H9 (cell line): Measurements from ENCODE around the gene GPRC5D. TPM values are rescaled to one million over a fixed set of nuclear protein-coding genes. Genes with fewer than 3 reads are reported as not detected.

ENCODE experiments used
- DNase-seq: peaks from one replicate; pipeline ENCODE4 v3.0.0-alpha.2; 2017
- H2AFZ ChIP-seq: one replicate; pipeline ENCODE4 v1.6.1; 2013; ENCODE audit warnings: mild to moderate bottlenecking, low read length, control low read depth, moderate library complexity
- H2AK5ac ChIP-seq: 2 replicates; pipeline ENCODE4 v1.6.1; 2013; ENCODE audit warnings: low read length, control low read depth, mixed read lengths; ENCODE audit not compliant: insufficient read length
- H2BK120ac ChIP-seq: one replicate; pipeline ENCODE4 v1.6.1; 2013; ENCODE audit warnings: low read depth, mild to moderate bottlenecking, low read length, control low read depth, inconsistent platforms; ENCODE audit not compliant: poor library complexity, severe bottlenecking
- H2BK12ac ChIP-seq: 2 replicates; pipeline ENCODE4 v1.6.1; 2013; ENCODE audit warnings: low read length, control low read depth, mixed read lengths, low read depth; ENCODE audit not compliant: insufficient read length
- H2BK15ac ChIP-seq: 2 replicates; pipeline ENCODE4 v1.6.1; 2013; ENCODE audit warnings: low read depth, low read length, control low read depth
- H2BK20ac ChIP-seq: one replicate; pipeline ENCODE4 v1.6.1; 2013; ENCODE audit warnings: low read depth, mild to moderate bottlenecking, low read length, control low read depth, inconsistent platforms; ENCODE audit not compliant: poor library complexity, severe bottlenecking
- H2BK5ac ChIP-seq: 2 replicates; pipeline ENCODE4 v1.6.1; 2013; ENCODE audit warnings: low read length, control low read depth, mixed read lengths; ENCODE audit not compliant: insufficient read length
- H3K14ac ChIP-seq: 2 replicates; pipeline ENCODE4 v1.6.1; 2013; ENCODE audit warnings: low read length, control low read depth; ENCODE audit not compliant: insufficient read depth
- H3K18ac ChIP-seq: 2 replicates; pipeline ENCODE4 v1.6.1; 2013; ENCODE audit warnings: low read depth, mild to moderate bottlenecking, mixed read lengths, low read length, control low read depth; ENCODE audit not compliant: insufficient read length
- H3K23ac ChIP-seq: 2 replicates; pipeline ENCODE4 v1.6.1; 2013; ENCODE audit warnings: low read length, control low read depth, mixed read lengths, low read depth; ENCODE audit not compliant: insufficient read length
- H3K23me2 ChIP-seq: 2 replicates; pipeline ENCODE4 v1.6.1; 2013; ENCODE audit warnings: low read depth, mild to moderate bottlenecking, mixed read lengths, low read length, control low read depth; ENCODE audit not compliant: insufficient read length, poor library complexity, severe bottlenecking
- H3K27ac ChIP-seq: 2 replicates; pipeline ENCODE4 v1.5.1; 2013; ENCODE audit warnings: low read length, control low read depth, mixed read lengths, low read depth; ENCODE audit not compliant: insufficient read length
- H3K27me3 ChIP-seq: 2 replicates; pipeline ENCODE4 v1.6.1; 2013; ENCODE audit warnings: low read length, control low read depth, inconsistent platforms; ENCODE audit not compliant: insufficient read depth
- H3K4ac ChIP-seq: 2 replicates; pipeline ENCODE4 v1.6.1; 2013; ENCODE audit warnings: low read depth, mild to moderate bottlenecking, control low read depth, inconsistent platforms, low read length, moderate library complexity
- H3K4me1 ChIP-seq: 2 replicates; pipeline ENCODE4 v1.6.1; 2013; ENCODE audit warnings: low read length, control low read depth, inconsistent platforms; ENCODE audit not compliant: insufficient read depth
- H3K4me2 ChIP-seq: 2 replicates; pipeline ENCODE4 v1.6.1; 2013; ENCODE audit warnings: low read length, control low read depth, mixed read lengths; ENCODE audit not compliant: insufficient read length, insufficient read depth
- H3K56ac ChIP-seq: 2 replicates; pipeline ENCODE4 v1.6.1; 2013; ENCODE audit warnings: low read depth, mild to moderate bottlenecking, mixed read lengths, low read length, control low read depth; ENCODE audit not compliant: insufficient read length
- H3K79me1 ChIP-seq: 2 replicates; pipeline ENCODE4 v1.6.1; 2013; ENCODE audit warnings: low read depth, mild to moderate bottlenecking, moderate library complexity, low read length, control low read depth, inconsistent platforms; ENCODE audit not compliant: insufficient read depth, poor library complexity, severe bottlenecking
- H3K79me2 ChIP-seq: 2 replicates; pipeline ENCODE4 v1.6.1; 2013; ENCODE audit warnings: low read length, control low read depth, inconsistent platforms; ENCODE audit not compliant: insufficient read depth
- H3K9ac ChIP-seq: 2 replicates; pipeline ENCODE4 v1.6.1; 2013; ENCODE audit warnings: low read length, control low read depth, mixed read lengths; ENCODE audit not compliant: insufficient read length; ENCODE audit errors: extremely low read depth
- H3K9me3 ChIP-seq: one replicate; pipeline ENCODE4 v1.6.1; 2013; ENCODE audit warnings: low read depth, low read length, inconsistent platforms; ENCODE audit not compliant: control insufficient read depth
- H3T11ph ChIP-seq: one replicate; pipeline ENCODE4 v1.6.1; 2013; ENCODE audit warnings: mild to moderate bottlenecking, low read length, control low read depth, inconsistent platforms
- H4K20me1 ChIP-seq: one replicate; pipeline ENCODE4 v1.6.1; 2013; ENCODE audit not compliant: control insufficient read depth, insufficient read length, insufficient read depth
- H4K5ac ChIP-seq: 2 replicates; pipeline ENCODE4 v1.6.1; 2013; ENCODE audit warnings: low read depth, mild to moderate bottlenecking, mixed read lengths, low read length, control low read depth; ENCODE audit not compliant: insufficient read length
- H4K8ac ChIP-seq: replicated peaks from 2 replicates; pipeline ENCODE4 v1.6.1; 2013; ENCODE audit warnings: low read length, control low read depth, mixed read lengths, low read depth; ENCODE audit not compliant: insufficient read length
- H4K91ac ChIP-seq: 2 replicates; pipeline ENCODE4 v1.6.1; 2013; ENCODE audit warnings: low read depth, mild to moderate bottlenecking, moderate library complexity, mixed read lengths, low read length, control low read depth; ENCODE audit not compliant: insufficient read length
- H3K27ac Mint-ChIP-seq, 3 experiments: 2 replicates in 2 of 3; 3 replicates in 1 of 3; pipeline ENCODE4 v1.8.0; 2020 to 2021; ENCODE audit warnings: mixed read lengths in 3 of 3, mild to moderate bottlenecking in 1 of 3, moderate library complexity in 1 of 3
- H3K27me3 Mint-ChIP-seq: 2 replicates; pipeline ENCODE4 v1.8.0; 2021; ENCODE audit warnings: low read depth, mild to moderate bottlenecking, moderate library complexity, mixed read lengths
- H3K36me3 Mint-ChIP-seq, 3 experiments: 2 replicates in 2 of 3; 3 replicates in 1 of 3; pipeline ENCODE4 v1.8.0; 2020 to 2021; ENCODE audit warnings: low read depth in 3 of 3, mixed read lengths in 3 of 3; ENCODE audit not compliant: insufficient read depth in 1 of 3
- H3K4me1 Mint-ChIP-seq, 2 experiments: 2 replicates each; pipeline ENCODE4 v1.8.0; 2020; ENCODE audit warnings: mixed read lengths in 2 of 2
- H3K4me3 Mint-ChIP-seq, 2 experiments: 2 replicates in 1 of 2; 3 replicates in 1 of 2; pipeline ENCODE4 v1.8.0; 2020 to 2021; ENCODE audit warnings: mild to moderate bottlenecking in 2 of 2, mixed read lengths in 2 of 2, moderate library complexity in 1 of 2
- H3K9me3 Mint-ChIP-seq, 2 experiments: 2 replicates in 1 of 2; 3 replicates in 1 of 2; pipeline ENCODE4 v1.8.0; 2020; ENCODE audit warnings: mild to moderate bottlenecking in 2 of 2, mixed read lengths in 2 of 2, moderate library complexity in 1 of 2
- WGBS: extraction: QIAGEN DNeasy Blood & Tissue Kit; methylation state at CpG from one replicate; pipeline ENCODE4 v1.1.7; 2013; ENCODE audit warnings: missing lambda C conversion rate, low lambda C conversion rate, mixed read lengths; ENCODE audit not compliant: insufficient read length; ENCODE audit errors: extremely low coverage; 5-methylcytosine and 5-hydroxymethylcytosine counted together
- total RNA-seq: library from RNA; stranded (reverse); gene quantifications from 2 replicates; pipeline ENCODE4 v1.2.1, GENCODE V29; 2021
- TF ChIP-seq, protein P1 (sequence below): fragments of 200-600 bp; sonication (generic); conservative IDR thresholded peaks from 3 replicates; pipeline ENCODE4 v1.8.0; 2021; ENCODE audit warnings: antibody characterized with exemption, mild to moderate bottlenecking

GPRC5D gene
- total RNA-seq, 1 experiment from 2014 or later: not detected

- Histone ChIP-seq H2BK5ac (no peak overlapping the region), H4K5ac (no peak overlapping the region), H2BK120ac (no peak overlapping the region), H3K18ac (no peak overlapping the region), H2BK20ac (no peak overlapping the region), H3K9me3 (no peaks in the 10 kb centered on the region), H3K79me1 (no peaks in the 10 kb centered on the region), H3K4me2 (no peak overlapping the region), H2AK5ac (no peak overlapping the region), H3K56ac (no peak overlapping the region), H3K27ac (no peak overlapping the region), H3K9ac (no peak overlapping the region), H4K20me1 (no peaks in the 10 kb centered on the region), H3K4me1 (no peaks in the 10 kb centered on the region), H3K27me3 (no peaks in the 10 kb centered on the region), H3K79me2 (no peaks in the 10 kb centered on the region), H4K8ac (no peak overlapping the region), H2BK12ac (no peak overlapping the region), H2BK15ac (no peak overlapping the region), H4K91ac (no peak overlapping the region), H3K23ac (no peak overlapping the region), H3T11ph (no peak overlapping the region), H3K23me2 (no peaks in the 10 kb centered on the region), H3K4ac (no peak overlapping the region), H2AFZ (no peak overlapping the region), H3K14ac (no peak overlapping the region)
- no CpG with 5 or more reads among the region's 8 CpGs for WGBS
- Mint-ChIP-seq H3K9me3 (no peaks in the 10 kb centered on the region), H3K27ac (no peak overlapping the region), H3K27me3 (peaks cover 2% of the 10 kb centered on the region; the same call in 1 of the 2 replicates), H3K4me3 (no peak overlapping the region), H3K4me1 (no peaks in the 10 kb centered on the region), H3K36me3 (no peaks in the 10 kb centered on the region)
- TF ChIP-seq, protein P1, sequence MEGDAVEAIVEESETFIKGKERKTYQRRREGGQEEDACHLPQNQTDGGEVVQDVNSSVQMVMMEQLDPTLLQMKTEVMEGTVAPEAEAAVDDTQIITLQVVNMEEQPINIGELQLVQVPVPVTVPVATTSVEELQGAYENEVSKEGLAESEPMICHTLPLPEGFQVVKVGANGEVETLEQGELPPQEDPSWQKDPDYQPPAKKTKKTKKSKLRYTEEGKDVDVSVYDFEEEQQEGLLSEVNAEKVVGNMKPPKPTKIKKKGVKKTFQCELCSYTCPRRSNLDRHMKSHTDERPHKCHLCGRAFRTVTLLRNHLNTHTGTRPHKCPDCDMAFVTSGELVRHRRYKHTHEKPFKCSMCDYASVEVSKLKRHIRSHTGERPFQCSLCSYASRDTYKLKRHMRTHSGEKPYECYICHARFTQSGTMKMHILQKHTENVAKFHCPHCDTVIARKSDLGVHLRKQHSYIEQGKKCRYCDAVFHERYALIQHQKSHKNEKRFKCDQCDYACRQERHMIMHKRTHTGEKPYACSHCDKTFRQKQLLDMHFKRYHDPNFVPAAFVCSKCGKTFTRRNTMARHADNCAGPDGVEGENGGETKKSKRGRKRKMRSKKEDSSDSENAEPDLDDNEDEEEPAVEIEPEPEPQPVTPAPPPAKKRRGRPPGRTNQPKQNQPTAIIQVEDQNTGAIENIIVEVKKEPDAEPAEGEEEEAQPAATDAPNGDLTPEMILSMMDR: no peak
- DNase-seq: no peak
These were observed 8.2 kb downstream of the GPRC5D start for GRCh38 chr12:12943586-12944260.
